ENCODE measurements around the gene B4GALNT1. TPM values are rescaled to one million over a fixed set of nuclear protein-coding genes. Genes with fewer than 3 reads are reported as not detected.

B4GALNT1 gene
- total and polyA plus RNA-seq, 2 of the 13 experiments (the other 11 are each of a cell fraction or from before 2014, with no cell fraction given) = 4.5 to 5.4 TPM

DNA sequence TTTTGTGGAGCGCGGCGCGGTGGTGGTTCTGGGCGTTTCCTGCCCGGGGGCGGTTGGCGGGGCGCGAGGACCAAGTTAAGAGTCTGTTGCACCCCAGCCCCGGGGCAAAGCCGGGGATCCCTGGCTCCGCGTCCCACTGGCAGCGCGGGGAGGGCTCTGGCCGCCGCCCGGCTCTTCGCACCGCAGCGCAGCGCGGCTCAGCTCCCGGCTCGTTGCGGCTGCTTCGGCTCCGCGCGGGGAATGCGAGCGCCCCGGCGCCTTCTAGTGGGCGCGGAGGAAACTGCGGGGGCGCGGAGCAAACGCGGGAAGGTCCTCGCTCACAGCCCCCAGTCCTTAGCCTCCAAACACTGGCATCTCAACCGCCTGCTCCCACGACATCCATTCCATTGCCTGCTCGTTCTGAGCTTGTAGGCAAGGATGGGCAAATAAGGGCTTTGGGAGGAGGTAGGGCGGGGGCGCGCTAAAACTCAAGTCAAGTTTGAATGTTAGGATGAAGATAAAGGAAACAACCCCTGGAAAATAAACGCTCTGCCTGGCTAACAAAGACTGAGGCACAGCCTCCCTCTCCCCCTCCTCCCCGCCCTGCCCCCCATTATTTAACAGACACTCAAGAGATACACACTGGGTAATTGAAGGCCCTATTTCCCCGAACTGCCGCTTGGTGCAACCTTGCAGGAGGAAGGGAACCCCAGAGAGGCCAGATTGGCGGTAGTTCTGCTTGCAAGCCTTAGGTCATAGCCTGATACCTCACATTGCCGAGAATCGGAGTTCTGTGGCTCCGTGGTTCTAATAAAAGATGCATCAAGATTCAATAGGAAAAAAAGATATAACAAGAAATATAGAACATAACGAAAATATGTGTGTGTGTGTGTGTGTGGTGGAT, at the start of gene B4GALNT1 (continued):
- TF ChIP-seq HCFC1 (IDR thresholded peaks at IDR 0.05; ENCODE audit: low read depth, low read length) (no peak), TBX2 (CRISPR knock-in tag; IDR thresholded peaks at IDR 0.05; ENCODE audit: borderline replicate concordance) (peak; percentile 63; the same call in 1 of the 2 replicates), ZBTB38 (CRISPR knock-in tag; IDR thresholded peaks at IDR 0.05) (0 out of 2 replicates have a peak, but pooled peaks have one; percentile 67), CENPX (CRISPR knock-in tag; IDR thresholded peaks at IDR 0.05) (no peak), ZNF672 (CRISPR knock-in tag; IDR thresholded peaks at IDR 0.05) (no peak), RNF2 (conservative IDR thresholded peaks at IDR 0.05; ENCODE audit: low read depth) (peak; percentile 79; the same call in 1 of the 2 replicates), ELF1 (CRISPR knock-in tag; IDR thresholded peaks at IDR 0.05) (no peak), FOXC1 (CRISPR knock-in tag; IDR thresholded peaks at IDR 0.05; ENCODE audit: borderline replicate concordance) (peak; percentile 85; the same call in 1 of the 2 replicates), ZNF160 (CRISPR knock-in tag; IDR thresholded peaks at IDR 0.05) (peak; percentile 64), ZNF331 (CRISPR knock-in tag; IDR thresholded peaks at IDR 0.05) (peak; percentile 79), HOXA5 (CRISPR knock-in tag; IDR thresholded peaks at IDR 0.05) (no peak; the same call in 1 of the 2 replicates), KDM1A (CRISPR knock-in tag; IDR thresholded peaks at IDR 0.05) (no peak), RXRA (CRISPR knock-in tag; IDR thresholded peaks at IDR 0.05) (peak; percentile 57; the same call in 1 of the 2 replicates)
- TF ChIP-seq, protein P1, sequence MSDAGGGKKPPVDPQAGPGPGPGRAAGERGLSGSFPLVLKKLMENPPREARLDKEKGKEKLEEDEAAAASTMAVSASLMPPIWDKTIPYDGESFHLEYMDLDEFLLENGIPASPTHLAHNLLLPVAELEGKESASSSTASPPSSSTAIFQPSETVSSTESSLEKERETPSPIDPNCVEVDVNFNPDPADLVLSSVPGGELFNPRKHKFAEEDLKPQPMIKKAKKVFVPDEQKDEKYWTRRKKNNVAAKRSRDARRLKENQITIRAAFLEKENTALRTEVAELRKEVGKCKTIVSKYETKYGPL (CRISPR knock-in tag; IDR thresholded peaks at IDR 0.05) = no peak
- TF ChIP-seq, protein P2, sequence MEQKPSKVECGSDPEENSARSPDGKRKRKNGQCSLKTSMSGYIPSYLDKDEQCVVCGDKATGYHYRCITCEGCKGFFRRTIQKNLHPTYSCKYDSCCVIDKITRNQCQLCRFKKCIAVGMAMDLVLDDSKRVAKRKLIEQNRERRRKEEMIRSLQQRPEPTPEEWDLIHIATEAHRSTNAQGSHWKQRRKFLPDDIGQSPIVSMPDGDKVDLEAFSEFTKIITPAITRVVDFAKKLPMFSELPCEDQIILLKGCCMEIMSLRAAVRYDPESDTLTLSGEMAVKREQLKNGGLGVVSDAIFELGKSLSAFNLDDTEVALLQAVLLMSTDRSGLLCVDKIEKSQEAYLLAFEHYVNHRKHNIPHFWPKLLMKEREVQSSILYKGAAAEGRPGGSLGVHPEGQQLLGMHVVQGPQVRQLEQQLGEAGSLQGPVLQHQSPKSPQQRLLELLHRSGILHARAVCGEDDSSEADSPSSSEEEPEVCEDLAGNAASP (CRISPR knock-in tag; IDR thresholded peaks at IDR 0.05; ENCODE audit: borderline replicate concordance) = peak; percentile 42; the same call in 1 of the 2 replicates
- TF ChIP-seq, protein P3, sequence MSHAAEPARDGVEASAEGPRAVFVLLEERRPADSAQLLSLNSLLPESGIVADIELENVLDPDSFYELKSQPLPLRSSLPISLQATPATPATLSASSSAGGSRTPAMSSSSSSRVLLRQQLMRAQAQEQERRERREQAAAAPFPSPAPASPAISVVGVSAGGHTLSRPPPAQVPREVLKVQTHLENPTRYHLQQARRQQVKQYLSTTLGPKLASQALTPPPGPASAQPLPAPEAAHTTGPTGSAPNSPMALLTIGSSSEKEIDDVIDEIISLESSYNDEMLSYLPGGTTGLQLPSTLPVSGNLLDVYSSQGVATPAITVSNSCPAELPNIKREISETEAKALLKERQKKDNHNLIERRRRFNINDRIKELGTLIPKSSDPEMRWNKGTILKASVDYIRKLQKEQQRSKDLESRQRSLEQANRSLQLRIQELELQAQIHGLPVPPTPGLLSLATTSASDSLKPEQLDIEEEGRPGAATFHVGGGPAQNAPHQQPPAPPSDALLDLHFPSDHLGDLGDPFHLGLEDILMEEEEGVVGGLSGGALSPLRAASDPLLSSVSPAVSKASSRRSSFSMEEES (CRISPR knock-in tag; IDR thresholded peaks at IDR 0.05) = 0 out of 2 replicates have a peak, but pooled peaks have one; percentile 22
- TF ChIP-seq, protein P4, sequence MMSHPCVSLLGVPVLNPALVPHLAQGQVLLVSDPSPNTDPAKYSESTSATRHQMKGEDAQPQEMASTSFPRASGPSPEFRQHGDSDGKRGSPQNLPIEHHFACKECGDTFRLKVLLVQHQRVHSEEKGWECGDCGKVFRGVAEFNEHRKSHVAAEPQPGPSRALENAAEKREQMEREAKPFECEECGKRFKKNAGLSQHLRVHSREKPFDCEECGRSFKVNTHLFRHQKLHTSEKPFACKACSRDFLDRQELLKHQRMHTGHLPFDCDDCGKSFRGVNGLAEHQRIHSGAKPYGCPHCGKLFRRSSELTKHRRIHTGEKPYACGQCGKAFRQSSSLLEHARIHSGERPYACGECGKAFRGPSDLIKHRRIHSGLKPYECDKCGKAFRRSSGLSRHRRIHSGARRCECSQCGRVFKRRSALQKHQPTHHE (CRISPR knock-in tag; IDR thresholded peaks at IDR 0.05; ENCODE audit: borderline replicate concordance) = no peak; the same call in 1 of the 2 replicates
- TF ChIP-seq, protein P5, sequence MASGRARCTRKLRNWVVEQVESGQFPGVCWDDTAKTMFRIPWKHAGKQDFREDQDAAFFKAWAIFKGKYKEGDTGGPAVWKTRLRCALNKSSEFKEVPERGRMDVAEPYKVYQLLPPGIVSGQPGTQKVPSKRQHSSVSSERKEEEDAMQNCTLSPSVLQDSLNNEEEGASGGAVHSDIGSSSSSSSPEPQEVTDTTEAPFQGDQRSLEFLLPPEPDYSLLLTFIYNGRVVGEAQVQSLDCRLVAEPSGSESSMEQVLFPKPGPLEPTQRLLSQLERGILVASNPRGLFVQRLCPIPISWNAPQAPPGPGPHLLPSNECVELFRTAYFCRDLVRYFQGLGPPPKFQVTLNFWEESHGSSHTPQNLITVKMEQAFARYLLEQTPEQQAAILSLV (CRISPR knock-in tag; IDR thresholded peaks at IDR 0.05; ENCODE audit: borderline replicate concordance) = 0 out of 2 replicates have a peak, but pooled peaks have one; percentile 47
- TF ChIP-seq, protein P6, sequence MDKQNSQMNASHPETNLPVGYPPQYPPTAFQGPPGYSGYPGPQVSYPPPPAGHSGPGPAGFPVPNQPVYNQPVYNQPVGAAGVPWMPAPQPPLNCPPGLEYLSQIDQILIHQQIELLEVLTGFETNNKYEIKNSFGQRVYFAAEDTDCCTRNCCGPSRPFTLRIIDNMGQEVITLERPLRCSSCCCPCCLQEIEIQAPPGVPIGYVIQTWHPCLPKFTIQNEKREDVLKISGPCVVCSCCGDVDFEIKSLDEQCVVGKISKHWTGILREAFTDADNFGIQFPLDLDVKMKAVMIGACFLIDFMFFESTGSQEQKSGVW (CRISPR knock-in tag; IDR thresholded peaks at IDR 0.05; ENCODE audit: borderline replicate concordance) = no peak
- TF ChIP-seq, protein P7, sequence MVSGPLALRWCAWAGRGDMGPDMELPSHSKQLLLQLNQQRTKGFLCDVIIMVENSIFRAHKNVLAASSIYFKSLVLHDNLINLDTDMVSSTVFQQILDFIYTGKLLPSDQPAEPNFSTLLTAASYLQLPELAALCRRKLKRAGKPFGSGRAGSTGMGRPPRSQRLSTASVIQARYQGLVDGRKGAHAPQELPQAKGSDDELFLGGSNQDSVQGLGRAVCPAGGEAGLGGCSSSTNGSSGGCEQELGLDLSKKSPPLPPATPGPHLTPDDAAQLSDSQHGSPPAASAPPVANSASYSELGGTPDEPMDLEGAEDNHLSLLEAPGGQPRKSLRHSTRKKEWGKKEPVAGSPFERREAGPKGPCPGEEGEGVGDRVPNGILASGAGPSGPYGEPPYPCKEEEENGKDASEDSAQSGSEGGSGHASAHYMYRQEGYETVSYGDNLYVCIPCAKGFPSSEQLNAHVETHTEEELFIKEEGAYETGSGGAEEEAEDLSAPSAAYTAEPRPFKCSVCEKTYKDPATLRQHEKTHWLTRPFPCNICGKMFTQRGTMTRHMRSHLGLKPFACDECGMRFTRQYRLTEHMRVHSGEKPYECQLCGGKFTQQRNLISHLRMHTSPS (CRISPR knock-in tag; IDR thresholded peaks at IDR 0.05; ENCODE audit: low read depth) = no peak
